AG09309 (cell line): ENCODE measurements around the gene PLEKHG2.
"Not testable (repeated sequence)": the region's sequence is repeated elsewhere in the genome, so short reads cannot be mapped to it uniquely, and the experiment has no call there.

ENCODE experiments used
- DNase-seq: peaks from one replicate; pipeline ENCODE4 v3.0.0-alpha.2; 2010; ENCODE audit warnings: low read depth
- H3K4me3 ChIP-seq: 2 replicates; pipeline ENCODE4 v1.5.1; 2011; ENCODE audit warnings: mild to moderate bottlenecking, low read depth, low read length, moderate library complexity; ENCODE audit not compliant: control insufficient read depth
- CTCF ChIP-seq: IDR thresholded peaks from 2 replicates; pipeline ENCODE4 v1.5.1; 2011; ENCODE audit warnings: mild to moderate bottlenecking, low read depth, low read length, inconsistent platforms; ENCODE audit not compliant: insufficient read depth, control insufficient read depth; ENCODE audit errors: missing control alignments

Gene PLEKHG2

GRCh38 chr19:39444598-39445195 lies 32.2 kb downstream of the PLEKHG2 start:
- peak overlapping the region; percentile 93 for H3K4me3 ChIP-seq
- no peak for TF ChIP-seq CTCF
- no peak for DNase-seq

DNA sequence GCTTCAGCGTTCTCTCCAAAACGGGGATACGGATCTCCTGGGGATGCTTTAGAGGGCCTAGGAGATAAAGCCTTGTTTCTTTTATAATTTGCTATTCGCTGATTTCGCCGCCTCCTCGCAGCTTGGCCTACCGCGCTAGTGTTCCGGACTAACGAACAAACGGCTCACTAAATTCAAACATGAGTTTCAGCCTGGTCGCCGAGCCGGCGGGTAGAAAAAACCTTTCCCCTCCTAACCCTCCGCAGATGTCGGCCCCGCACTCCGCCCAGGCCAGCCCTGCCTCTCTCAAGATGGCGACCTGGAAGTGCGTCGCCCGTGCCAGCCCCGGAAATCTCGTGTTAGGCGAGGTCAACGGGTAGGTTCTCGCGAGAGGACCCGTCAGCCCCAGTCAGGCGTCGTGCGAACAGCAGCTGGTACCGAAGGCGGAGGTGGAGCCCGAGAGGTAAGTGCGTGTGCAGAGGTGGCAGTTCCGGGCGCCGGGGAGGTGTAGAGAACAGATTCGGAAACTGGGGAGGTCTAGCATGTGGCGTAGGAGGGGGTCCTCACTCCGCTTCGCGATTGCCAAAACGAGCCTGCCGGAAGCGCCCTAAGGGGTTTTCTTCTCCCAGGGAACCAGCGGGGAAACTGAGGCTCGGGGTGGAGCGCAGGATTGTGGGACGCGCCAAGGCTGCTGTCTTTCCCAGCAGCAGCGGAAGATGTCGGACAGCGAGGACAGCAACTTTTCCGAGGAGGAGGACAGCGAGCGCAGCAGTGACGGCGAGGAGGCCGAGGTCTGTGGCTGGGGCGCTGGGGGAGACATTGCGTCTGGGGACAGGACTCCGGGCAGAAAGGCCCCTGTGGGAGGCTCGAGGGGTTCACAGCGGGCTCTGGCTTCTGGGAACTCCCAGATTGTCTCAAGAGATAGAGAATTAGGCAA lies 33.0 kb downstream of the PLEKHG2 start, which contains the start of gene SUPT5H:
Gene SUPT5H, plus strand, starts transcription at position 387 of the 916 bp plus-strand sequence. Its CDS starts 309 bp downstream, at position 696.
- H3K4me3 ChIP-seq, result peak within 1 kb of the TSS; percentile 93
- TF ChIP-seq CTCF, result no peak
- peak; percentile 85 for DNase-seq

- TF ChIP-seq CTCF, result no peak
- peak overlapping the region; percentile 93 for H3K4me3 ChIP-seq
These were observed 34.1 kb downstream of the PLEKHG2 start for GRCh38 chr19:39446365-39447084.

GRCh38 chr19:39448271-39448670 lies 35.8 kb downstream of the PLEKHG2 start:
- no peak for DNase-seq
- no peak overlapping the region for H3K4me3 ChIP-seq
- TF ChIP-seq CTCF, result no peak

More at GRCh38 chr19:39446365-39447084, 34.1 kb downstream of the PLEKHG2 start:
- no peak for DNase-seq

- no peak overlapping the region for H3K4me3 ChIP-seq
- no peak for DNase-seq
- no peak for TF ChIP-seq CTCF
These were observed 36.8 kb downstream of the PLEKHG2 start for GRCh38 chr19:39449116-39449797.

DNA sequence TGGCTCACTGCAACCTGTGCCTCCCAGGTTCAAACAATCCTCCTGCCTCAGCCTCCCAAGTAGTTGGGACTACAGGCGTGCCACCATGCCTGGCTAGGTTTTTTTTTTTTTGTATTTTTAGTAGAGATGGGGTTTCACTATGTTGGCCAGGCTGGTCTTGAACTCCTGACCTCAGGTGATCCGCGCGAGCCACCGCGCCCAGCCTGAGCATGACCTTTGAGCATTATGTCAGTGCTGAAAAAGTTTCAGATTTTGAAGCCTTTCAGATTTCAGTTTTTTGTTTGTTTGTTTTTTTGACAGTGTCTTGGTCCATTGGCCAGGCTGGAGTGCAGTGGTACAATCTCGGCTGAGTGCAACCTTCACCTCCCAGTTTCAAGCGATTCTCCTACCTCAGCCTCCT lies 38.8 kb downstream of the PLEKHG2 start:
- DNase-seq, H3K4me3 ChIP-seq: not testable (repeated sequence)
